GM10266 (cell line): ENCODE results near the gene TMEM40.

Experiments used
- DNase-seq: peaks from one replicate; pipeline ENCODE4 v3.0.0; 2012; ENCODE audit errors: extremely low spot score
- TF ChIP-seq, protein P1 (sequence below): IDR thresholded peaks from 2 replicates; pipeline ENCODE4 v1.5.1; 2012; ENCODE audit warnings: mild to moderate bottlenecking, low read depth; ENCODE audit not compliant: control insufficient read depth, insufficient read depth; ENCODE audit errors: missing control alignments

The TMEM40 gene

GRCh38 chr3:12689997-12690711 lies 68.9 kb downstream of the TMEM40 start:
- TF ChIP-seq, protein P1, sequence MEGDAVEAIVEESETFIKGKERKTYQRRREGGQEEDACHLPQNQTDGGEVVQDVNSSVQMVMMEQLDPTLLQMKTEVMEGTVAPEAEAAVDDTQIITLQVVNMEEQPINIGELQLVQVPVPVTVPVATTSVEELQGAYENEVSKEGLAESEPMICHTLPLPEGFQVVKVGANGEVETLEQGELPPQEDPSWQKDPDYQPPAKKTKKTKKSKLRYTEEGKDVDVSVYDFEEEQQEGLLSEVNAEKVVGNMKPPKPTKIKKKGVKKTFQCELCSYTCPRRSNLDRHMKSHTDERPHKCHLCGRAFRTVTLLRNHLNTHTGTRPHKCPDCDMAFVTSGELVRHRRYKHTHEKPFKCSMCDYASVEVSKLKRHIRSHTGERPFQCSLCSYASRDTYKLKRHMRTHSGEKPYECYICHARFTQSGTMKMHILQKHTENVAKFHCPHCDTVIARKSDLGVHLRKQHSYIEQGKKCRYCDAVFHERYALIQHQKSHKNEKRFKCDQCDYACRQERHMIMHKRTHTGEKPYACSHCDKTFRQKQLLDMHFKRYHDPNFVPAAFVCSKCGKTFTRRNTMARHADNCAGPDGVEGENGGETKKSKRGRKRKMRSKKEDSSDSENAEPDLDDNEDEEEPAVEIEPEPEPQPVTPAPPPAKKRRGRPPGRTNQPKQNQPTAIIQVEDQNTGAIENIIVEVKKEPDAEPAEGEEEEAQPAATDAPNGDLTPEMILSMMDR = no peak
- DNase-seq = no peak

- TF ChIP-seq, protein P1 = no peak
- DNase-seq = no peak
Observed at GRCh38 chr3:12687948-12688347, 71.1 kb downstream of the TMEM40 start.

DNA sequence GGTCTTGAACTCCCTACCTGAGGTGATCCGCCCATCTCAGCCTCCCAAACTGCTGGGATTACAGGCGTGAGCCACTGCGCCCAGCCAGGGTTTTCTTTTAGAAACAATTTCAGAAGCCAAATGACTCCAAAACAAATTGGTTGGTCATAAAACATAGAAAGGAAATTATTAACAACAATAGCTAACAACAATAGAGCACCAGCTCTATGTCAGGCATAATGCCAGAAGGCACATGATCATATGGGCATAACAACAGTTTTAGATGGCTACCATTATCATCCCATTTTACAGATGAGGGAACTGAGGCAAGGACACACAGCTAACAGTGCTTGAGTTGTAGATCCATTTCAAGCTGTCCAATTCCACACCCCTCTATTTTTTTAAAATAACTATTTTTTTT lies 73.0 kb downstream of the TMEM40 start:
- DNase-seq = no peak
- TF ChIP-seq, protein P1 = no peak
